Hepatocyte (in vitro differentiated cells): Measurements from ENCODE around the gene LDHB. TPM values are rescaled to one million over a fixed set of nuclear protein-coding genes. Genes with fewer than 3 reads are reported as not detected.

Experiments
- DNase-seq: peaks from one replicate; pipeline ENCODE4 v3.0.0-alpha.2; 2016; ENCODE audit warnings: low spot score
- H2AFZ ChIP-seq: fragments of 200-600 bp; sonication (generic); 2 replicates; pipeline ENCODE4 v1.6.0; 2016; ENCODE audit warnings: antibody characterized with exemption, mild to moderate bottlenecking
- H3K27ac ChIP-seq: fragments of 200-600 bp; sonication (generic); 2 replicates; pipeline ENCODE4 v1.5.1; 2016; ENCODE audit warnings: mild to moderate bottlenecking
- H3K27me3 ChIP-seq: fragments of 200-600 bp; sonication (generic); 2 replicates; pipeline ENCODE4 v1.6.1; 2016
- H3K36me3 ChIP-seq: fragments of 200-600 bp; sonication (generic); replicated peaks from 2 replicates; pipeline ENCODE4 v1.5.1; 2016; ENCODE audit warnings: low read depth; ENCODE audit not compliant: insufficient read depth
- H3K4me1 ChIP-seq: fragments of 200-600 bp; sonication (generic); 2 replicates; pipeline ENCODE4 v1.5.1; 2016; ENCODE audit warnings: mild to moderate bottlenecking, moderate library complexity; ENCODE audit not compliant: insufficient read depth
- H3K4me2 ChIP-seq: fragments of 200-600 bp; sonication (generic); 2 replicates; pipeline ENCODE4 v1.6.0; 2016
- H3K4me3 ChIP-seq: fragments of 200-600 bp; sonication (generic); 2 replicates; pipeline ENCODE4 v1.5.1; 2016; ENCODE audit warnings: mild to moderate bottlenecking
- H3K79me2 ChIP-seq: fragments of 200-600 bp; sonication (generic); 2 replicates; pipeline ENCODE4 v1.6.0; 2017; ENCODE audit warnings: mild to moderate bottlenecking
- H3K9me2 ChIP-seq: fragments of 200-600 bp; sonication (generic); replicated peaks from 2 replicates; pipeline ENCODE4 v1.6.0; 2017; ENCODE audit warnings: mild to moderate bottlenecking; ENCODE audit not compliant: insufficient read depth
- H3K9me3 ChIP-seq: fragments of 200-600 bp; sonication (generic); 2 replicates; pipeline ENCODE4 v1.5.1; 2016; ENCODE audit warnings: low read depth, mild to moderate bottlenecking
- H4K20me1 ChIP-seq: fragments of 200-600 bp; sonication (generic); 2 replicates; pipeline ENCODE4 v1.6.0; 2016; ENCODE audit warnings: mild to moderate bottlenecking; ENCODE audit not compliant: insufficient read depth, poor library complexity, severe bottlenecking
- EZH2 ChIP-seq: fragments of 200-600 bp; sonication (generic); IDR thresholded peaks from 2 replicates; pipeline ENCODE4 v1.6.1; 2016; ENCODE audit warnings: antibody characterized with exemption, mild to moderate bottlenecking, borderline replicate concordance
- EZH2phosphoT487 ChIP-seq: fragments of 200-600 bp; sonication (generic); IDR thresholded peaks from one replicate; pipeline ENCODE4 v1.6.1; 2018; ENCODE audit warnings: antibody characterized with exemption, mild to moderate bottlenecking, low read depth, moderate library complexity; ENCODE audit not compliant: unreplicated experiment, severe bottlenecking
- WGBS: methylation state at CpG from one replicate; pipeline ENCODE4 v1.1.6; 2016; ENCODE audit warnings: low lambda C conversion rate; ENCODE audit errors: missing lambda C conversion rate; 5-methylcytosine and 5-hydroxymethylcytosine counted together
- polyA plus RNA-seq: library from polyadenylated mRNA; unstranded; fragments of >200 nt; fragmentation: Nextera tagmentation; extraction: Ambion mirVana; gene quantifications from 2 replicates; pipeline ENCODE4 v1.2.1, GENCODE V29; 2016
- total RNA-seq: library from RNA; depleted of rRNA; stranded (reverse); fragments of >200 nt; gene quantifications from 2 replicates; pipeline ENCODE4 v1.2.3, GENCODE V29; 2014
- TF ChIP-seq, protein P1 (sequence below): fragments of 200-600 bp; sonication (generic); IDR thresholded peaks from 2 replicates; pipeline ENCODE4 v1.5.1; 2016; ENCODE audit warnings: antibody characterized with exemption, mild to moderate bottlenecking; ENCODE audit not compliant: poor library complexity

LDHB gene
- total and polyA plus RNA-seq, 2 experiments from 2014 or later: 641 to 669 TPM

GRCh38 chr12:21677622-21678277, 20.1 kb upstream of the LDHB start:
- H3K9me2 ChIP-seq: no peaks in the 10 kb centered on the region
- H3K4me2 ChIP-seq: no peak overlapping the region
- H3K4me3 ChIP-seq: no peak overlapping the region
- no peaks in the 10 kb centered on the region for H3K79me2 ChIP-seq
- TF ChIP-seq EZH2 (no peak), EZH2phosphoT487 (no peak)
- TF ChIP-seq, protein P1, sequence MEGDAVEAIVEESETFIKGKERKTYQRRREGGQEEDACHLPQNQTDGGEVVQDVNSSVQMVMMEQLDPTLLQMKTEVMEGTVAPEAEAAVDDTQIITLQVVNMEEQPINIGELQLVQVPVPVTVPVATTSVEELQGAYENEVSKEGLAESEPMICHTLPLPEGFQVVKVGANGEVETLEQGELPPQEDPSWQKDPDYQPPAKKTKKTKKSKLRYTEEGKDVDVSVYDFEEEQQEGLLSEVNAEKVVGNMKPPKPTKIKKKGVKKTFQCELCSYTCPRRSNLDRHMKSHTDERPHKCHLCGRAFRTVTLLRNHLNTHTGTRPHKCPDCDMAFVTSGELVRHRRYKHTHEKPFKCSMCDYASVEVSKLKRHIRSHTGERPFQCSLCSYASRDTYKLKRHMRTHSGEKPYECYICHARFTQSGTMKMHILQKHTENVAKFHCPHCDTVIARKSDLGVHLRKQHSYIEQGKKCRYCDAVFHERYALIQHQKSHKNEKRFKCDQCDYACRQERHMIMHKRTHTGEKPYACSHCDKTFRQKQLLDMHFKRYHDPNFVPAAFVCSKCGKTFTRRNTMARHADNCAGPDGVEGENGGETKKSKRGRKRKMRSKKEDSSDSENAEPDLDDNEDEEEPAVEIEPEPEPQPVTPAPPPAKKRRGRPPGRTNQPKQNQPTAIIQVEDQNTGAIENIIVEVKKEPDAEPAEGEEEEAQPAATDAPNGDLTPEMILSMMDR: no peak
- DNase-seq: no peak
- H2AFZ ChIP-seq: no peak overlapping the region
- H3K4me1 ChIP-seq: no peaks in the 10 kb centered on the region
- no peaks in the 10 kb centered on the region for H4K20me1 ChIP-seq
- no peaks in the 10 kb centered on the region for H3K36me3 ChIP-seq
- H3K9me3 ChIP-seq: no peaks in the 10 kb centered on the region
- H3K27me3 ChIP-seq: no peaks in the 10 kb centered on the region
- WGBS: 85% methylated on average over 7 of the region's 7 CpGs
- no peak overlapping the region for H3K27ac ChIP-seq

- WGBS: 96% methylated on average over 13 of the region's 13 CpGs
- H3K4me3 ChIP-seq: no peak overlapping the region
These were observed 19.6 kb upstream of the LDHB start for GRCh38 chr12:21677204-21677603.

DNA sequence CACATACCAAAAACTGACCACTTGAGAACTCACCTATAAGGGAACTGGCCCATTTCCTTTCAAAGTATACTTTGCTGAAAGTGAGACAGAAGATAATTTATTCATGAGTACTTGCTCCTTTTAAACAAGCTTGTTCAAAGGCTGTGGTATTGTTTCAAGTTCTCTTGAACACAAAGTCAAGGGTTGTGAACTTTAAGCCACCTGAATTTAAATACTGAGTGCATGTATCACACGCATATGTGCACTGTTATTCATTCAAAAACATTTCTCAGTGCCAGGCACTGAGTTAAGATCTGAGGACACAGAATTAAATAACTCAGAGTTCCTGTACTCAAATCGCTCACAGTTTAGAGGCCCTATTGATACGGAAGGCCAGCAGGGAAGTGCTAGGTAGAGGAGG, 19.1 kb upstream of the LDHB start:
- Histone ChIP-seq H3K79me2 (no peaks in the 10 kb centered on the region), H3K9me3 (no peaks in the 10 kb centered on the region), H3K27me3 (no peaks in the 10 kb centered on the region), H3K9me2 (no peaks in the 10 kb centered on the region), H3K36me3 (no peaks in the 10 kb centered on the region), H3K4me1 (no peaks in the 10 kb centered on the region), H3K27ac (no peak overlapping the region), H4K20me1 (no peaks in the 10 kb centered on the region), H3K4me3 (no peak overlapping the region), H3K4me2 (no peak overlapping the region), H2AFZ (no peak overlapping the region)
- no peak for DNase-seq
- TF ChIP-seq, protein P1: no peak
- TF ChIP-seq EZH2: no peak
- no peak for TF ChIP-seq EZH2phosphoT487
- WGBS: 84% methylated on average over 3 of the region's 3 CpGs

More at GRCh38 chr12:21677204-21677603, 19.6 kb upstream of the LDHB start:
- Histone ChIP-seq H3K9me2 (no peaks in the 10 kb centered on the region), H3K27me3 (no peaks in the 10 kb centered on the region), H2AFZ (no peak overlapping the region), H3K36me3 (no peaks in the 10 kb centered on the region), H4K20me1 (no peaks in the 10 kb centered on the region), H3K9me3 (no peaks in the 10 kb centered on the region), H3K4me2 (no peak overlapping the region), H3K79me2 (no peaks in the 10 kb centered on the region), H3K27ac (no peak overlapping the region), H3K4me1 (no peaks in the 10 kb centered on the region)
- TF ChIP-seq, protein P1: no peak
- TF ChIP-seq EZH2 (no peak), EZH2phosphoT487 (no peak)
- no peak for DNase-seq

DNA sequence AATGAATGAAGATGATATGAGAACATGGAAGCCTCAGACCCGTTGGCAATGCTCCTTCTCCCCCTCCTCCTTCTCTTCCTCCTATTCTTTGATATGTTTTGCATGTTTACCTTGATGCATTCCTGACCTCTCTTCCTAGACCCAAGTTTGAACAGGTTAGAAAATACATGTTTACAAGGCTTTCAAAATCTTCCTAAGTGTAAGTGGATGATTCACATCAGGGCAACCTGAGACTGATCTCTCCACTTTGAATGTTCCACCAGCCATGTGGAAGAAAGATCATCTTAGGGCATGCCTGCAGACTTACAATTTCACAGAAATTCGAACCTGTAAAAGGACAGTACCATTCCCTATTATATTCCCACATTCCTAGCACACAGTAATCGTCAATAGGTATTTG, 18.0 kb upstream of the LDHB start:
- no peaks in the 10 kb centered on the region for H3K9me3 ChIP-seq
- TF ChIP-seq EZH2phosphoT487: no peak
- TF ChIP-seq, protein P1: no peak
- no peak for TF ChIP-seq EZH2
- 78% methylated on average over 3 of the region's 3 CpGs for WGBS

More for the DNA sequence above, 18.0 kb upstream of the LDHB start:
- H3K27ac ChIP-seq: no peak overlapping the region
- no peaks in the 10 kb centered on the region for H4K20me1 ChIP-seq
- H3K27me3 ChIP-seq: no peaks in the 10 kb centered on the region
- no peak overlapping the region for H3K4me2 ChIP-seq
- no peaks in the 10 kb centered on the region for H3K79me2 ChIP-seq
- DNase-seq: no peak
- H3K4me1 ChIP-seq: no peaks in the 10 kb centered on the region
- H3K4me3 ChIP-seq: no peak overlapping the region
- no peaks in the 10 kb centered on the region for H3K9me2 ChIP-seq
- no peaks in the 10 kb centered on the region for H3K36me3 ChIP-seq
- no peak overlapping the region for H2AFZ ChIP-seq
